Right forelimb (tissue), 1 donor: ENCODE measurements around the gene TM2D3.

ENCODE experiments used
- DNase-seq: peaks from one replicate; pipeline ENCODE4 v3.0.0-alpha.2; 2018

TM2D3 gene

GRCh38 chr15:101599091-101599490 lies 53.1 kb downstream of the TM2D3 start:
- DNase-seq: no peak

DNA sequence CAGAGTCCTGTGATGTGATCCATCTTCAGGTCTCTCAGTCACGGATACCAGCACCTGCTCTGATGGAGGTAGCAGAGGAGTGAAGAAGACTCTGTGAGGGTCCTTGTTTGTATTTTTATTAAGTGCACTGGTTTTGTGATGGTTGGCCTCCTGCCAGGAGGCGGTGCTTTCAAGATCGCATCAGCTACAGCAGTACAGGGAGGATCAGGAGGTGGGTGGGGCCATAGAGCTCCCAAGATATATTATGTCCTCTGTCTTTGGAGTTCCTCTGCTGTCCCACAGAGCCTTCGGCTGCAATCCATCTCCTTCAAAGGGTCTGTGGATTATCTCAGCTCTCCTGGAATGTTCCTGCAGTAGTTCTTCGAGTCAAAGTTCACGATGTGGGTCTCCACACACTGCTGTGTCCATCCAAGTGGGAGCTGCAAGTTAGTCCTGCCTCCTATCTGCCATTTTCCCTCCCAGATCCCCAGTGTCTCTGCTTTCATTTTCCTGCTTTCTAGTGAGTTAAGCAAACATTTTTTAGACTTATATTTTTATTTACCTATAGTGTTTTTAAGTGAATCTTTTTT lies 54.7 kb downstream of the TM2D3 start:
- no peak for DNase-seq

GRCh38 chr15:101596633-101597032 lies 55.5 kb downstream of the TM2D3 start:
- DNase-seq: no peak
